CD4-positive, CD25-positive, alpha-beta regulatory T cell (primary cell): ENCODE results near the gene BUD23. TPM values are rescaled to one million over a fixed set of nuclear protein-coding genes. Genes with fewer than 3 reads are reported as not detected.
"Not testable (repeated sequence)": the region's sequence is repeated elsewhere in the genome, so short reads cannot be mapped to it uniquely, and the experiment has no call there.

Source experiments
- ATAC-seq, 2 donors: fragments of 150-1000 bp; cut with Tn5 transposase; one replicate each; pipeline ENCODE4 v1.10.0; 2021; ENCODE audit warnings: low read depth in 2 of 2, moderate number of reproducible peaks in 2 of 2, moderate library complexity in 1 of 2
- DNase-seq, 3 donors: peaks; one replicate each; pipeline versions ENCODE4 v3.0.0 to v3.0.0-alpha.2; 2012 to 2022; ENCODE audit warnings: mixed read lengths in 1 of 3
- H3K27ac ChIP-seq: one replicate; pipeline ENCODE4 v1.7.0; 2013; ENCODE audit warnings: mild to moderate bottlenecking, low read length; ENCODE audit not compliant: insufficient read depth, poor library complexity, severe bottlenecking
- H3K27me3 ChIP-seq: one replicate; pipeline ENCODE4 v1.7.0; 2013; ENCODE audit warnings: low read length; ENCODE audit not compliant: control insufficient read depth, insufficient read depth
- H3K36me3 ChIP-seq: one replicate; pipeline ENCODE4 v1.7.0; 2013; ENCODE audit warnings: mild to moderate bottlenecking, low read length, moderate library complexity; ENCODE audit not compliant: control insufficient read depth, insufficient read depth
- H3K4me1 ChIP-seq: 2 replicates; pipeline ENCODE4 v1.7.0; 2013; ENCODE audit warnings: mild to moderate bottlenecking, low read length; ENCODE audit not compliant: insufficient read depth, control insufficient read depth, poor library complexity, severe bottlenecking
- H3K4me3 ChIP-seq: one replicate; pipeline ENCODE4 v1.7.0; 2013; ENCODE audit warnings: low read depth, mild to moderate bottlenecking, low read length, moderate library complexity
- H3K9me3 ChIP-seq, 2 experiments: 1 replicate in 1 of 2; 2 replicates in 1 of 2; pipeline ENCODE4 v1.7.0; 2013; ENCODE audit warnings: low read length in 2 of 2, mild to moderate bottlenecking in 1 of 2, moderate library complexity in 1 of 2; ENCODE audit not compliant: control insufficient read depth in 2 of 2
- H3K27ac Mint-ChIP-seq, 3 donors: one replicate each; pipeline ENCODE4 v1.8.0; 2020 to 2022; ENCODE audit warnings: mild to moderate bottlenecking in 3 of 3, mixed read lengths in 3 of 3, moderate library complexity in 2 of 3
- H3K27me3 Mint-ChIP-seq: one replicate; pipeline ENCODE4 v1.8.0; 2022; ENCODE audit warnings: mild to moderate bottlenecking, mixed read lengths
- H3K36me3 Mint-ChIP-seq: one replicate; pipeline ENCODE4 v1.8.0; 2020; ENCODE audit warnings: mixed read lengths
- H3K4me1 Mint-ChIP-seq, 4 donors: one replicate each; pipeline ENCODE4 v1.8.0; 2020 to 2022; ENCODE audit warnings: mixed read lengths in 4 of 4, mild to moderate bottlenecking in 1 of 4
- H3K4me3 Mint-ChIP-seq, 4 donors: one replicate each; pipeline ENCODE4 v1.8.0; 2020 to 2022; ENCODE audit warnings: mild to moderate bottlenecking in 4 of 4, mixed read lengths in 4 of 4, moderate library complexity in 3 of 4
- H3K9me3 Mint-ChIP-seq, 7 donors: one replicate each; pipeline ENCODE4 v1.8.0; 2020 to 2022; ENCODE audit warnings: mixed read lengths in 7 of 7, mild to moderate bottlenecking in 3 of 7, moderate library complexity in 2 of 7
- polyA plus RNA-seq, 4 donors: library from polyadenylated mRNA; unstranded; fragments of 300-500 nt; fragmentation: Illumina TruSeq; gene quantifications; one replicate each; pipeline ENCODE4 v1.2.3, GENCODE V29; 2021
- total RNA-seq: library from RNA; stranded (reverse); gene quantifications from one replicate; pipeline ENCODE4 v1.2.3, GENCODE V29; 2022

BUD23 gene
- total and polyA plus RNA-seq, 5 donors from 2014 or later = 96.3 to 127 (median 119) TPM

- Histone ChIP-seq H3K4me1 (no peaks in the 10 kb centered on the region), H3K27ac (no peak overlapping the region), H3K27me3 (peaks cover 3% of the 10 kb centered on the region), H3K9me3 (no peaks in the 10 kb centered on the region), H3K4me3 (no peak overlapping the region), H3K36me3 (no peaks in the 10 kb centered on the region)
- Mint-ChIP-seq H3K27me3 (peaks cover 48% of the 10 kb centered on the region), H3K9me3 (peaks cover 0 to 12% (median 5%) of the 10 kb centered on the region in 7 donors), H3K4me1 (no peaks in the 10 kb centered on the region), H3K27ac (no peak overlapping the region), H3K4me3 (no peak overlapping the region), H3K36me3 (no peaks in the 10 kb centered on the region)
- no peak for ATAC-seq
- no peak for DNase-seq
Observed at GRCh38 chr7:73659983-73660382, 23.4 kb upstream of the BUD23 start.

- H3K4me1 ChIP-seq, ATAC-seq, H3K36me3 Mint-ChIP-seq, H3K4me1 Mint-ChIP-seq, H3K27me3 ChIP-seq, H3K36me3 ChIP-seq, H3K4me3 ChIP-seq, H3K27ac ChIP-seq, H3K27ac Mint-ChIP-seq, H3K9me3 ChIP-seq, H3K4me3 Mint-ChIP-seq, DNase-seq: not testable (repeated sequence)
- peaks cover 0 to 12% (median 5%) of the 10 kb centered on the region in 7 donors for H3K9me3 Mint-ChIP-seq
- H3K27me3 Mint-ChIP-seq = peaks cover 48% of the 10 kb centered on the region
Observed at GRCh38 chr7:73660594-73660993, 22.8 kb upstream of the BUD23 start.

- DNase-seq = no peak
- Histone ChIP-seq H3K4me1 (peaks cover 6% of the 10 kb centered on the region), H3K36me3 (no peaks in the 10 kb centered on the region), H3K4me3 (no peak overlapping the region), H3K27ac (no peak overlapping the region), H3K27me3 (peaks cover 6% of the 10 kb centered on the region), H3K9me3 (no peaks in the 10 kb centered on the region)
- Mint-ChIP-seq H3K4me3 (peak overlapping the region in 1 of 4 donors; percentile 62), H3K27ac (peak overlapping the region in 2 of 3 donors; percentile 11 to 58), H3K4me1 (peaks cover 0 to 2% (median 0%) of the 10 kb centered on the region in 4 donors), H3K9me3 (peaks cover 0 to 12% (median 6%) of the 10 kb centered on the region in 7 donors), H3K36me3 (no peaks in the 10 kb centered on the region), H3K27me3 (peaks cover 55% of the 10 kb centered on the region)
- ATAC-seq = no peak
Observed at GRCh38 chr7:73663033-73663432, 20.4 kb upstream of the BUD23 start.

- Mint-ChIP-seq H3K4me3 (peak within 1 kb of the TSS; percentile 75 to 83 (median 80)), H3K27ac (peak within 1 kb of the TSS in 1 of 3 donors; percentile 68), H3K9me3 (peaks cover 0 to 12% (median 6%) of the 10 kb centered on the region in 7 donors), H3K27me3 (peaks cover 39% of the 10 kb centered on the region), H3K36me3 (no peaks in the 10 kb centered on the region), H3K4me1 (peaks cover 0 to 8% (median 2%) of the 10 kb centered on the region in 4 donors)
- H3K36me3 ChIP-seq = no peaks in the 10 kb centered on the region
- no peaks in the 10 kb centered on the region for H3K9me3 ChIP-seq
- H3K27ac ChIP-seq = no peak within 1 kb of the TSS
- ATAC-seq (peak; percentile 93 to 94), DNase-seq (peak; percentile 88 to 93 (median 91))
- H3K27me3 ChIP-seq = peaks cover 6% of the 10 kb centered on the region
- no peak within 1 kb of the TSS for H3K4me3 ChIP-seq
- H3K4me1 ChIP-seq = peaks cover 13% of the 10 kb centered on the region
Observed at GRCh38 chr7:73667344-73668102, 15.9 kb upstream of the BUD23 start, which contains the start of gene VPS37D. VPS37D (plus strand) TSS chr7:73667831; CDS start chr7:73667959, 128 bp downstream.

- no peak overlapping the region for H3K27ac ChIP-seq
- no peaks in the 10 kb centered on the region for H3K36me3 ChIP-seq
- H3K4me1 Mint-ChIP-seq = peaks cover 0 to 8% (median 2%) of the 10 kb centered on the region in 4 donors
- H3K4me3 ChIP-seq = no peak overlapping the region
- ATAC-seq = no peak
- peaks cover 13% of the 10 kb centered on the region for H3K4me1 ChIP-seq
- H3K9me3 Mint-ChIP-seq = peaks cover 0 to 7% (median 1%) of the 10 kb centered on the region in 7 donors
- H3K27ac Mint-ChIP-seq = peak overlapping the region in 1 of 3 donors; percentile 68
- H3K27me3 Mint-ChIP-seq = peaks cover 32% of the 10 kb centered on the region
- peak overlapping the region; percentile 63 to 79 (median 74) for H3K4me3 Mint-ChIP-seq
- H3K36me3 Mint-ChIP-seq = no peaks in the 10 kb centered on the region
- no peak for DNase-seq
- H3K27me3 ChIP-seq = peaks cover 3% of the 10 kb centered on the region
- H3K9me3 ChIP-seq = no peaks in the 10 kb centered on the region
Observed at GRCh38 chr7:73668103-73668885, 15.1 kb upstream of the BUD23 start.

- peak overlapping the region; percentile 63 to 79 (median 74) for H3K4me3 Mint-ChIP-seq
Observed at GRCh38 chr7:73668886-73669230, 14.5 kb upstream of the BUD23 start.

GRCh38 chr7:73669288-73669701 is 14.1 kb upstream of the BUD23 start:
- Histone ChIP-seq H3K27ac (no peak overlapping the region), H3K9me3 (no peaks in the 10 kb centered on the region), H3K36me3 (no peaks in the 10 kb centered on the region), H3K27me3 (peaks cover 3% of the 10 kb centered on the region), H3K4me1 (peaks cover 13% of the 10 kb centered on the region), H3K4me3 (no peak overlapping the region)
- DNase-seq (no peak), ATAC-seq (no peak)
- Mint-ChIP-seq H3K4me1 (peaks cover 0 to 8% (median 2%) of the 10 kb centered on the region in 4 donors), H3K27me3 (peaks cover 22% of the 10 kb centered on the region), H3K36me3 (no peaks in the 10 kb centered on the region), H3K4me3 (no peak overlapping the region), H3K9me3 (peaks cover 0 to 6% (median 0%) of the 10 kb centered on the region in 7 donors), H3K27ac (no peak overlapping the region)

More at GRCh38 chr7:73668886-73669230, 14.5 kb upstream of the BUD23 start:
- peaks cover 3% of the 10 kb centered on the region for H3K27me3 ChIP-seq
- Mint-ChIP-seq H3K36me3 (no peaks in the 10 kb centered on the region), H3K9me3 (peaks cover 0 to 6% (median 0%) of the 10 kb centered on the region in 7 donors), H3K4me1 (peaks cover 0 to 8% (median 2%) of the 10 kb centered on the region in 4 donors), H3K27ac (peak overlapping the region in 1 of 3 donors; percentile 68), H3K27me3 (peaks cover 26% of the 10 kb centered on the region)
- no peak overlapping the region for H3K4me3 ChIP-seq
- no peaks in the 10 kb centered on the region for H3K36me3 ChIP-seq
- ATAC-seq (no peak), DNase-seq (no peak)
- peaks cover 13% of the 10 kb centered on the region for H3K4me1 ChIP-seq
- no peak overlapping the region for H3K27ac ChIP-seq
- no peaks in the 10 kb centered on the region for H3K9me3 ChIP-seq
